SW480 (cell line): ENCODE measurements around the gene TDP1.
"Not testable (repeated sequence)": the region's sequence is repeated elsewhere in the genome, so short reads cannot be mapped to it uniquely, and the experiment has no call there.

Experiments
- DNase-seq: peaks from one replicate; pipeline ENCODE4 v3.0.0-alpha.2; 2016; ENCODE audit warnings: low spot score

TDP1 gene

GRCh38 chr14:89990218-89990617 lies 34.5 kb downstream of the TDP1 start:
- DNase-seq = no peak

DNA sequence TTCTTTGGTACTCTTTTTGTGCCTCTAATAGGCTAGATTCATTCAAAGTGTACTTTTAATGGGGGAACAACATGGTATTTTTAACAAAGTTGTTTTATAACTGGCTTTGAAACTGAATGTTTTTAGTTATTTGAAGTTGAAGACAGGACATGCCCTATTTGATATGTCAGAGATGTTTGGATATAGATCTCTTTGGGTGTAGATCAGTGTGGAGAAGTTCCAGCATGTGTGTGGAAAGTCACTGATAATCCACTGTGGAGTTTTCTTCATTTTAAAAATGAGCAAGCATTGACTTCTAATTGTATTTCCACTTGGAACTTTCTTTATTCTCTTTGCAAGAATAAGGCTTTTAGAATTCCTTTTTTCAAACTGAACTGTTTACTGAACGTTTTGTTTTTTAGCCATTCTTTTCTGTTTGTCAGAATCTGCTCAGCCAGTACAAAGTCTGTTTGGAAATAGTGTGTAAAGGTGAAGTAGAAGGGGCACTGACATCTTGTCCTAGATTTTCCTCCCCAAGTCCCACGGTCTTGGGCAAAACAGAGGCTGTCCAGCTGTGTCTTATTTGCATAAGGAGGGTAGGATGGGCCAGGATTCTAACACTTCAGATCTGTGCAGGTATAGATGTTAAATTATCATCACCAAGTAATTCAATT lies 35.0 kb downstream of the TDP1 start:
- DNase-seq = no peak

DNA sequence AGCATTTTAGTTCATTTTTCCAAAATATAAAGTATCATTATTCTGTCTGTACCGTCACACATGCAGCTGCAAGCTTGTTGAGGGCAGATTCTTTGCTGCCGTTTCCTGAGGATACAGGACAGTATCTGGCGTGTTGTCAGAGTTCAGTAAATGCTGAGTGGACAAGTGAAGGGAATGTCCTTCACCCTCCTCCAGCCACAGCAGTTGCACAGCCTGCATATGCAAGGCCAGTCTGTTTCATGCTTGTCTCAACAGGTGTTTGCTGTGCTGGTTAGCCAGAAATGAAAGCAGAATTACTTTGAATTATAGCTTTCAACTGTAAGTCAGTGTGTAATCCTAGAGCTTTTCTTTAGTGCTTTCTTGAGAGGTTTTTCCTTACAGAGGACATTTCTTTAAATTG lies 36.5 kb downstream of the TDP1 start:
- DNase-seq = no peak

GRCh38 chr14:89996963-89997362 lies 41.2 kb downstream of the TDP1 start:
- no peak for DNase-seq

DNA sequence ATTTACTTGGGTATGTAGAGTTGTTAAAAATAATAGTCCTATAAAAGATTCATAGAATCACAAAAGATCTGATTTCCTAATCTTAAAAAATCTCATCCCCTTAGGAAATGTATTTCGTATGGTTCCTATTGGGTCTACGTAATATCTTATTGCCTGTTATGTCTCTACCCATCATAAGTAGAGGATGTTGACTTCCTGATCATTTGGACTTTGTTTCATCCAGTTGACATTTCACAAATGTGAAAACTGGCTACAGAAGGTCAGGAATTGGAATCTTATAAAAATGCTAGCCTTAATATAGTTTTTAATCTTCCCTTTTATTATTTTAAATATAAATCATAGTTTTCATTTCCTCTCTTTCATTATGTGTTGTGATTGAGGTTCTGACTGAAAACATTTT lies 45.2 kb downstream of the TDP1 start:
- no peak for DNase-seq

GRCh38 chr14:90003526-90004307 lies 48.0 kb downstream of the TDP1 start:
- no peak for DNase-seq

DNA sequence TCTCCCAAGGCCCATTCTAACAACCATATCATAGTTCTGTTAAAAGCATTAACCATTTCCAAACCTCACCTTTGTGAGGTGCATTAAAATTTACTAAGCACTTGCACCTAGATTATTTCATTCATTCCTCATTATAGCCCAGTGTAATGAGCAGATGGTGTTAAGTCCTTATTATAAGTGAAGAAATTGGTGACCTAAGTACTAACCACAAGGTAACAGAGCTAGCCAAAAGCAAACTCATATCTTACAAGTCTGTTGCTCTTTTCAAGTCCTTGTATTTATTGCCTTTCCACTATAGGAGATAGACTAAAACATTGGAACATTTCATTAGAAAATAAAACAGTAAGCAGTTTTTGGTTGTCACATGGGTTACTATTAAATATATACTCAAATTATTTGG lies 49.7 kb downstream of the TDP1 start:
- DNase-seq = no peak

DNA sequence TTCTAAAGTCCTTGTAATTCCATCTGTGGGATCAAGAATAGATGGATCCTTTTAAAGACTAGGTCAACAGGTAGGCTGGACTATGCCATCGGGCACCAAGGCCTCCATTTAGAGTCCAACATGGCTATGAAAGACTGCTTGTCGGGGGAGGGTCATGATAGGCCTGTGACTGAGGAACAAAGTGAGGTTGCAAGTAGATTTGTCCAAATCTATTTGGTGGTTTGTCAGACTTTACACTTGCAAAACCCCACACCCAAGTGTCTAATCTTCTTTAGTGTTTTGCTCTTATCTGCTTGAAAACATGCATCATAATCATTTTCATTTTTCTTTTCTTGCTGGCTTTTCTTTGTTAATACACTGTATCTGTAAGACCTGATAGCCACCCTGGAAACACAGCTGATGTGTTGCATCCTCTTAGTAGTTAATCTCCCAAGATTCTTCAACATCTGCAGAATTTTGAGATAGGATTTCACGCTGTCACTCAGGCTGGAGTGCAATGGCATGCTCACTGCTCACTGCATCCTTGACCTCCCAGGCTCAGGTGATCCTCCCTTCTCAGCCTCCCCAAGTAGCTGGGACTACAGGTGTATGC lies 50.3 kb downstream of the TDP1 start:
- DNase-seq = no peak

GRCh38 chr14:90017371-90017770 lies 61.6 kb downstream of the TDP1 start:
- DNase-seq = no peak

GRCh38 chr14:90019824-90020523 lies 64.2 kb downstream of the TDP1 start:
- no peak for DNase-seq

DNA sequence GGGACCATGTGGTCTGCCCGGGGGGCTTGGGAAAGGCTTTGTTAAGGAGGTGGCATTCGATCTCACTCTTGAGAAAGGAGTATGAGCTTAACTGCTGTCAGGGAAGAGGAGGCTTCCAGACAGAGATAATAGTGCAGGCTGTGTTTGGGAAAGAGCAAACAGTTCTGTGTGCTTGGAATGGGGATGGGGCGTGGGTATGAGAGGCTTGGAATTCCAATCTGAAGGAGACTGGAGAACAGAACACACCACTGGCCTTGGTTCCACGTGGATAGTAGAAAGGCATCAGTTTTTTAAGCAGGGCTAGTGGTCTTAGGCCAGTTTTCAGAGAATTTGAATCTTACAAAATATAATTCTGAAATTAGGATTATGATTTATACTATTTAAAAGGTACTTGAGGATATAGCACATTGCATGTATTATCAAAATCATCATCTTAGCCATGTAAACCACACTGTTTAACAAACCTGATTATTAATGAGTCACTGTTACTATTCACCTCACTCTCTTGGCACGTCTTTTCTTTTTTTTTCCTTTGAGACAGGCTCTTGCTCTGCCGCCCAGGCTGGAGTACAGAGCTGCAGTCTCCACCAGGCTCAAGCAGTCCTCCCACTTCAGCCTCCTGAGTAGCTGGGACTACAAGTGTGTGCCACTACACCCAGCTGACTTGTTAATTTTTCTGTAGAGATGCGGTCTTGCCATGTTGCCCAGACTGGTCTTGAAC lies 67.6 kb downstream of the TDP1 start:
- no peak for DNase-seq

GRCh38 chr14:90024910-90025309 lies 69.2 kb downstream of the TDP1 start:
- no peak for DNase-seq

DNA sequence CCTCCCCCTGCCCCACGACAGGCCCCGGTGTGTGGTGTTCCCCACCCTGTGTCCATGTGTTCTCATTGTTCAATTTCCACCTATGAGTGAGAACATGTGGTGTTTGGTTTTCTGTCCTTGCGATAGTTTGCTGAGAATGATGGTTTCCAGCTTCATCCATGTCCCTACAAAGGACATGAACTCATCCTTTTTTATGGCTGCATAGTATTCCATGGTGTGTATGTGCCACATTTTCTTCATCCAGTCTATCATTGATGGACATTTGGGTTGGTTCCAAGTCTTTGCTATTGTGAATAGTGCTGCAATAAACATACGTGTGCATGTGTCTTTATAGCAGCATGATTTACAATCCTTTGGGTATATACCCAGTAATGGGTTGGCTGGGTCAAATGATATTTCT lies 70.9 kb downstream of the TDP1 start:
- DNase-seq = not testable (repeated sequence)

GRCh38 chr14:90027842-90028241 lies 72.1 kb downstream of the TDP1 start:
- no peak for DNase-seq

GRCh38 chr14:90034156-90034555 lies 78.4 kb downstream of the TDP1 start:
- no peak for DNase-seq

GRCh38 chr14:90034835-90035525 lies 79.3 kb downstream of the TDP1 start:
- no peak for DNase-seq

DNA sequence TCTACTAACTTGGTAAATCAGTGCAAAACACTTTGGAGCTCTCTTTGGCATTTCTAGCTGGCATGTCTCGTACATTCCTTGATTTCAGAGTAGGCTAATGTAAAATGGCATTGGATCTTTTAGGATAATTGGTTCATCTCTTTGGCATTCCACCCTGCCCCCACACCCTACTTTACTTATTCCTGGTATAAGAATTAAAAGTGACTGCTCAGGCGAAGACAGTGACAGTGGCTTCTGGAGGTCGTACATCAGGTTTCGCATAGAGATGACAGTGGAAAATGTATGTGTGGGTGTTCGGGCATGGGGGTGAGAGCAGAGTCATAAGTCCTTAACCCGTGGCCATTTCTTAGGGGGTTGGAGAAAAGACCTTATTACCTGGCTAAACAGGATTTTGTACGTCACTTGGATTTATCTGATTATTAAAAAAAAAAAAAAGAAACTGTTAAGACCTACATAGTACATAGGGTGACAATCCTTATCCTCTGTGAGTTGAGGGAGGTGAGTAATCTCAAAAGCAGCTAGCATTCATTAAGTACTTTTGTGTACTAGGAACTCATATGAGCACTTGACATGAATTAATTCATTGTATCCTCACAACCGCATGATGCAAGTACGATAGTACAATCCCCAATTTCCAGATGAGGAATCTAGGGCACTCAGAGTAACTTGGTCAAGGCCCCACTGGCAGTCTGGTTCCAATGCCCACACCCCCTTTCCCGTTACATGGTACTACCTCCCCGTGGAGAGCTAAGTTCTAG lies 83.7 kb downstream of the TDP1 start:
- no peak for DNase-seq

DNA sequence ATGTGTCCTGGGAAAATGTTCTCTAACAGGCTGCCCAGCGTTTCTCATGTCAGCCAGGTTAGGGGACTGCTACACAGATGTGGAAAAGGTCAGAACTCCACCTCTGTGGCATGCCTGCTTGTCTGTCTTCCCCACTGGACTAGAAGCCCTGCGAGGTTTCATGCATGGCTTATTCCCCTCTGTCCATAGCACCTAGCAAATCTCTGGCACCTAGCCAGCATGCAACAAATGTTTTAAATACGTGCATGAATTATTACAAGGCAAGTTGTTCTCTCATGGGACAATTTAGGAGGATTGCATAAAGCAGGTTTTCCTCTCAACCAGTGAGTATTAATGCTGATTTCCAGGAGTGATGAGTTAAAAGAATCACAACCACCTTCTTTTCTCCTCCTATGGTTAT lies 84.7 kb downstream of the TDP1 start:
- no peak for DNase-seq

- no peak for DNase-seq
Observed at GRCh38 chr14:90042496-90043252, 86.9 kb downstream of the TDP1 start.

GRCh38 chr14:90045616-90046015 lies 89.9 kb downstream of the TDP1 start:
- no peak for DNase-seq
